CD14-positive monocyte (primary cell): ENCODE data around the gene TTF2. TPM values are rescaled to one million over a fixed set of nuclear protein-coding genes. Genes with fewer than 3 reads are reported as not detected.
A peak's percentile ranks its signal among the peaks of the same experiment; 100 is the strongest.

Experiments used
- DNase-seq, 3 donors: peaks; one replicate each; pipeline ENCODE4 v3.0.0-alpha.2; 2011 to 2022
- H2AFZ ChIP-seq: 2 replicates; pipeline ENCODE4 v1.6.0; 2012; ENCODE audit warnings: mild to moderate bottlenecking, low read depth, low read length, inconsistent platforms; ENCODE audit not compliant: insufficient read depth, poor library complexity, severe bottlenecking
- H3K27ac ChIP-seq, 2 donors: 1 replicate in 1 of 2; 2 replicates in 1 of 2; pipeline ENCODE4 v1.5.1; 2012 to 2013; ENCODE audit warnings: low read length in 2 of 2, control low read depth in 1 of 2, inconsistent platforms in 1 of 2, low read depth in 1 of 2, mild to moderate bottlenecking in 1 of 2
- H3K27me3 ChIP-seq, 2 donors: one replicate each; pipeline versions ENCODE4 v1.6.0 to v1.6.1; 2011 to 2013; ENCODE audit warnings: low read length in 2 of 2; ENCODE audit not compliant: control insufficient read depth in 2 of 2, insufficient read depth in 2 of 2
- H3K36me3 ChIP-seq, 2 donors: replicated peaks in 1 of 2; 1 replicate in 1 of 2; 2 replicates in 1 of 2; pipeline versions ENCODE4 v1.5.1 to v1.6.1; 2012 to 2013; ENCODE audit warnings: low read length in 2 of 2, control low read depth in 1 of 2, inconsistent platforms in 1 of 2, mild to moderate bottlenecking in 1 of 2; ENCODE audit not compliant: insufficient read depth in 2 of 2, control insufficient read depth in 1 of 2
- H3K4me1 ChIP-seq, 2 donors: 1 replicate in 1 of 2; 2 replicates in 1 of 2; pipeline versions ENCODE4 v1.5.1 to v1.6.1; 2012 to 2013; ENCODE audit warnings: low read length in 2 of 2, control low read depth in 1 of 2, inconsistent platforms in 1 of 2, mild to moderate bottlenecking in 1 of 2, moderate library complexity in 1 of 2; ENCODE audit not compliant: insufficient read depth in 2 of 2, control insufficient read depth in 1 of 2
- H3K4me2 ChIP-seq: replicated peaks from 2 replicates; pipeline ENCODE3; 2012; ENCODE audit warnings: low read length, moderate library complexity, mild to moderate bottlenecking; ENCODE audit not compliant: poor library complexity, severe bottlenecking; ENCODE audit errors: extremely low read depth
- H3K4me3 ChIP-seq, 3 experiments: fragments of 200-600 bp in 1 of 3; sonication (generic) in 1 of 3; replicated peaks in 1 of 3; 1 replicate in 2 of 3; 2 replicates in 1 of 3; pipeline ENCODE4 v1.5.1; 2011 to 2013; ENCODE audit warnings: low read length in 3 of 3, mild to moderate bottlenecking in 3 of 3, control low read depth in 2 of 3, low read depth in 2 of 3, inconsistent platforms in 1 of 3, moderate library complexity in 1 of 3
- H3K79me2 ChIP-seq: 2 replicates; pipeline ENCODE4 v1.6.0; 2012; ENCODE audit warnings: mild to moderate bottlenecking, control low read depth, inconsistent platforms, low read length, moderate library complexity; ENCODE audit not compliant: insufficient read depth
- H3K9ac ChIP-seq: 2 replicates; pipeline ENCODE4 v1.6.0; 2017; ENCODE audit warnings: low read length, mild to moderate bottlenecking; ENCODE audit not compliant: insufficient read depth, poor library complexity, severe bottlenecking
- H3K9me3 ChIP-seq, 2 donors: replicated peaks in 1 of 2; 1 replicate in 1 of 2; 2 replicates in 1 of 2; pipeline versions ENCODE4 v1.5.1 to v1.6.1; 2012 to 2013; ENCODE audit warnings: low read length in 2 of 2, control low read depth in 1 of 2; ENCODE audit not compliant: control insufficient read depth in 1 of 2, insufficient read depth in 1 of 2
- H4K20me1 ChIP-seq: 2 replicates; pipeline ENCODE4 v1.6.0; 2012; ENCODE audit warnings: mild to moderate bottlenecking, low read length, control low read depth, moderate library complexity; ENCODE audit not compliant: insufficient read depth
- H3K27ac Mint-ChIP-seq, 7 donors: one replicate each; pipeline ENCODE4 v1.8.0; 2020; ENCODE audit warnings: mild to moderate bottlenecking in 7 of 7, mixed read lengths in 7 of 7, moderate library complexity in 6 of 7, inconsistent platforms in 2 of 7
- H3K27me3 Mint-ChIP-seq, 3 donors: one replicate each; pipeline ENCODE4 v1.8.0; 2021 to 2022; ENCODE audit warnings: low read depth in 3 of 3, mild to moderate bottlenecking in 3 of 3, mixed read lengths in 3 of 3, moderate library complexity in 3 of 3, inconsistent platforms in 1 of 3
- H3K36me3 Mint-ChIP-seq, 2 donors: one replicate each; pipeline ENCODE4 v1.8.0; 2020; ENCODE audit warnings: mixed read lengths in 2 of 2, inconsistent platforms in 1 of 2, mild to moderate bottlenecking in 1 of 2
- H3K4me1 Mint-ChIP-seq: one replicate; pipeline ENCODE4 v1.8.0; 2020; ENCODE audit warnings: mild to moderate bottlenecking, mixed read lengths
- H3K4me3 Mint-ChIP-seq, 2 donors: one replicate each; pipeline ENCODE4 v1.8.0; 2020; ENCODE audit warnings: mild to moderate bottlenecking in 2 of 2, mixed read lengths in 2 of 2, moderate library complexity in 1 of 2
- H3K9me3 Mint-ChIP-seq, 7 donors: one replicate each; pipeline ENCODE4 v1.8.0; 2020 to 2022; ENCODE audit warnings: mixed read lengths in 7 of 7, mild to moderate bottlenecking in 6 of 7, moderate library complexity in 6 of 7, inconsistent platforms in 2 of 7
- CTCF ChIP-seq: fragments of 200-600 bp; IDR thresholded peaks from one replicate; pipeline ENCODE4 v1.8.0; 2022; ENCODE audit warnings: antibody characterized with exemption, mild to moderate bottlenecking
- WGBS: methylation state at CpG from one replicate; pipeline ENCODE4 v1.1.5; 2013; ENCODE audit warnings: missing lambda C conversion rate; ENCODE audit not compliant: insufficient coverage; 5-methylcytosine and 5-hydroxymethylcytosine counted together
- intact Hi-C, 2 donors: fragments of 100-400 bp; cut with micrococcal nuclease; formaldehyde crosslinking; loops; one replicate each; pipeline versions ENCODE4 v1.15.0 to v1.15.1; 2023
- polyA plus RNA-seq, 3 donors: library from polyadenylated mRNA; depleted of rRNA in 1 of 3; unstranded in 2 of 3; stranded (reverse) in 1 of 3; fragments of 300-500 nt in 2 of 3; fragments of >200 nt in 1 of 3; fragmentation: Illumina TruSeq in 2 of 3; gene quantifications; 1 replicate in 2 of 3; 2 replicates in 1 of 3; pipeline ENCODE4 v1.2.3, GENCODE V29; 2012 to 2021

The TTF2 gene
- polyA plus RNA-seq, 3 donors: 5.6 to 12.9 (median 8.0) TPM

GRCh38 chr1:117030271-117030877 is 29.8 kb upstream of the TTF2 start:
- WGBS: no CpG with 5 or more reads among the region's 1 CpG
- H3K27ac ChIP-seq: no peak overlapping the region
- no peaks in the 10 kb centered on the region for H4K20me1 ChIP-seq
- DNase-seq: no peak
- Mint-ChIP-seq H3K9me3 (peaks cover 0 to 2% (median 0%) of the 10 kb centered on the region in 7 donors), H3K36me3 (peaks cover 60 to 61% of the 10 kb centered on the region in 2 donors), H3K4me1 (no peaks in the 10 kb centered on the region), H3K4me3 (no peak overlapping the region), H3K27ac (peak overlapping the region in 1 of 7 donors; percentile 21), H3K27me3 (no peaks in the 10 kb centered on the region)
- intact Hi-C loops: no loop called here
- no peaks in the 10 kb centered on the region for H3K27me3 ChIP-seq
- H3K4me2 ChIP-seq: no peak overlapping the region
- H3K79me2 ChIP-seq: no peaks in the 10 kb centered on the region
- H3K4me3 ChIP-seq: no peak overlapping the region
- no peaks in the 10 kb centered on the region for H3K9me3 ChIP-seq
- peaks cover 13 to 72% of the 10 kb centered on the region in 2 donors for H3K36me3 ChIP-seq
- no peak overlapping the region for H3K9ac ChIP-seq
- no peaks in the 10 kb centered on the region for H3K4me1 ChIP-seq
- TF ChIP-seq CTCF: no peak
- no peak overlapping the region for H2AFZ ChIP-seq

- H3K9me3 Mint-ChIP-seq: peaks cover 0 to 2% (median 0%) of the 10 kb centered on the region in 7 donors
- Histone ChIP-seq H3K4me2 (no peak overlapping the region), H2AFZ (no peak overlapping the region), H3K9ac (no peak overlapping the region), H3K4me3 (no peak overlapping the region), H3K4me1 (no peaks in the 10 kb centered on the region), H4K20me1 (no peaks in the 10 kb centered on the region), H3K36me3 (peaks cover 7 to 67% of the 10 kb centered on the region in 2 donors), H3K27me3 (no peaks in the 10 kb centered on the region), H3K79me2 (no peaks in the 10 kb centered on the region), H3K9me3 (no peaks in the 10 kb centered on the region), H3K27ac (no peak overlapping the region)
- 100% methylated on average over 2 of the region's 3 CpGs for WGBS
- H3K4me3 Mint-ChIP-seq: no peak overlapping the region
- no peak overlapping the region for H3K27ac Mint-ChIP-seq
- H3K4me1 Mint-ChIP-seq: no peaks in the 10 kb centered on the region
- intact Hi-C loops: no loop called here
- no peak for DNase-seq
- peaks cover 0 to 3% (median 0%) of the 10 kb centered on the region in 3 donors for H3K27me3 Mint-ChIP-seq
- peaks cover 63 to 66% of the 10 kb centered on the region in 2 donors for H3K36me3 Mint-ChIP-seq
- no peak for TF ChIP-seq CTCF
These were observed 27.9 kb upstream of the TTF2 start for GRCh38 chr1:117032266-117032665.
